Mesothelial cell of epicardium (in vitro differentiated cells): ENCODE data around the gene SPINK8. TPM values are rescaled to one million over a fixed set of nuclear protein-coding genes. Genes with fewer than 3 reads are reported as not detected.
"Not testable (repeated sequence)": the region's sequence is repeated elsewhere in the genome, so short reads cannot be mapped to it uniquely, and the experiment has no call there.

ENCODE experiments used
- DNase-seq, 2 experiments: peaks; one replicate each; pipeline ENCODE4 v3.0.0; 2021; ENCODE audit warnings: low spot score in 2 of 2; ENCODE audit not compliant: unreplicated experiment in 2 of 2
- H3K27ac Mint-ChIP-seq: 2 replicates; pipeline ENCODE4 v1.8.0; 2021; ENCODE audit warnings: mixed read lengths
- H3K27me3 Mint-ChIP-seq: 2 replicates; pipeline ENCODE4 v1.8.0; 2021; ENCODE audit warnings: low read depth, mixed read lengths
- H3K36me3 Mint-ChIP-seq: 2 replicates; pipeline ENCODE4 v1.8.0; 2021; ENCODE audit warnings: mixed read lengths
- H3K4me1 Mint-ChIP-seq: 2 replicates; pipeline ENCODE4 v1.8.0; 2021; ENCODE audit warnings: mixed read lengths
- H3K4me3 Mint-ChIP-seq: 2 replicates; pipeline ENCODE4 v1.8.0; 2021; ENCODE audit warnings: mild to moderate bottlenecking, moderate library complexity, mixed read lengths
- H3K9me3 Mint-ChIP-seq: 2 replicates; pipeline ENCODE4 v1.8.0; 2021; ENCODE audit warnings: mixed read lengths
- total RNA-seq: library from RNA; stranded (reverse); gene quantifications from 3 replicates; pipeline ENCODE4 v1.2.1, GENCODE V29; 2021
- TF ChIP-seq, protein P1 (sequence below): fragments of 200-600 bp; sonication (generic); IDR thresholded peaks from one replicate; pipeline ENCODE4 v1.5.0; 2021; ENCODE audit warnings: antibody characterized with exemption; ENCODE audit not compliant: unreplicated experiment

Gene SPINK8
- not detected in 3 replicates for total RNA-seq

DNA sequence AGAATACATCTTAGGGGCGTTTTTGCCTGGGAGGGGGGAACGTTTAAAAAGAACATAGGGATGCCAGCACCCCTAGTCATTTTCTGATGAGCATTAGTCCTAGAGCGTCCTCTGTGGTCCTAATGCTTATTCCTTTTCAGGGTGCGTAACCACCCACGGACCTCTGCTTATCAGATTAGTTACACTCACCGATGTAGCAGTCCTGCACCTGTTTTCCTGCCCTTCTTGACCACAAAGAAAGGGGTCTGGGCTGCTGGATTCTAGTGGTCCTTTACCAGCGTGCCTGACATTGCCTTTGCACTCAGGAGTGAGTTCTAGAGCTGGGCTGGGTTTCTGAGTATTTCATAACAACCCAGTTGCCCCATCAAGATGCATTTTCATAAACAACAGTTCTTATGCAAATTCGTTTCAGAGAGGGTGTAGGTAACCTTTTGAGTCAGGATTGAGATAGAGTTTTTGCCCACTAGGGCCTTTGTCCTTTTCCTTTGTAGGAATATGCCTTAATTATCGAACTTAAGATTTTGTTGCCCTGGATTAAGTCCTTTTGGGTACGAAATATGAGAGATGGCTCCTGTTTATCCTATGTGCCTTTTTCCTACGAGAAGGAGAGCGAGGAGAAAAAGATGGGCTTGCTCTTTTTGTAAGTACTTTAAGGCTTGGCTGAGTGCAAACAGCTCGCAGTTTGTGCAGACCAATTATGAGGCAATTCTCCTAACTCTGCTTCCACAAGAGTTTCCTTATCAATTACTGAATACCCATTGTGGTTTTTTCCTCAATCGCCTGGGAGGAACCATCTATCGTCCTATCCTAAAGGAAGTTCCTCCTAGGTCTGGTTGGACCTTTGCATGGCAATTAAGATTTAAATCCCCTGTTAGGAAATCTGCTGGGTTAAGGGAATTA lies at the start of gene SPINK8:
Gene SPINK8, minus strand, starts transcription at position 316 of the 900 bp plus-strand sequence. CDS start 5,320 bp downstream, outside the sequence.
- DNase-seq, H3K9me3 Mint-ChIP-seq, H3K36me3 Mint-ChIP-seq, H3K27ac Mint-ChIP-seq, H3K4me1 Mint-ChIP-seq, H3K4me3 Mint-ChIP-seq: not testable (repeated sequence)
- peaks cover 11% of the 10 kb centered on the region for H3K27me3 Mint-ChIP-seq

DNA sequence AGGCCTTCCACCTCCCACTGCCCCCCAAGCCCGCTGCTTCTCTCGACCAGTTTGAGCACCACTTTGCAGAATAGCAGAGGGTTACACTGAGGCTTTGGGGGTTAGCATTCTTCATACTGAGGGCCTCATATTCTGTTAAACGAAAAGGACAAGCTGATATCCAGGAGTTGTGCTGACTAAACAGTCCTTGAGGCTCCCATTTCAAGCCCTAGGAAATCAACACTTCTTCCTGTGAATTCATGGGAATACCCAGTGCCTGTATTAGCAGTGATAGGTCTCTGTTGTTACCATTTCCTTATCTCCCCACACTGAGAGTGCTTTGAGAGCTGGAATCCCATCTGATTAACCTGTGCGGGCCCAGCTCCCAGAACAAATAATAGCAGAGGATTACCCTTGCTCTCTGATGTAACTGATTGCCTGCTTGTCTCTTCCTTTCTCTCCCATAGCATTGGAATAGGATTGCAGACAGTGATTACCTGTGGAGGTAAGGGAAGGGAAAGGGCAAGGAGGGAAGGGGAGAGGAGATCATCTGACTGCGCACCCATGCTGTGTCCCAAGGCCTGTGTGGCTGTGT lies 39.5 kb upstream of the SPINK8 start:
- TF ChIP-seq, protein P1, sequence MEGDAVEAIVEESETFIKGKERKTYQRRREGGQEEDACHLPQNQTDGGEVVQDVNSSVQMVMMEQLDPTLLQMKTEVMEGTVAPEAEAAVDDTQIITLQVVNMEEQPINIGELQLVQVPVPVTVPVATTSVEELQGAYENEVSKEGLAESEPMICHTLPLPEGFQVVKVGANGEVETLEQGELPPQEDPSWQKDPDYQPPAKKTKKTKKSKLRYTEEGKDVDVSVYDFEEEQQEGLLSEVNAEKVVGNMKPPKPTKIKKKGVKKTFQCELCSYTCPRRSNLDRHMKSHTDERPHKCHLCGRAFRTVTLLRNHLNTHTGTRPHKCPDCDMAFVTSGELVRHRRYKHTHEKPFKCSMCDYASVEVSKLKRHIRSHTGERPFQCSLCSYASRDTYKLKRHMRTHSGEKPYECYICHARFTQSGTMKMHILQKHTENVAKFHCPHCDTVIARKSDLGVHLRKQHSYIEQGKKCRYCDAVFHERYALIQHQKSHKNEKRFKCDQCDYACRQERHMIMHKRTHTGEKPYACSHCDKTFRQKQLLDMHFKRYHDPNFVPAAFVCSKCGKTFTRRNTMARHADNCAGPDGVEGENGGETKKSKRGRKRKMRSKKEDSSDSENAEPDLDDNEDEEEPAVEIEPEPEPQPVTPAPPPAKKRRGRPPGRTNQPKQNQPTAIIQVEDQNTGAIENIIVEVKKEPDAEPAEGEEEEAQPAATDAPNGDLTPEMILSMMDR: no peak
- no peak overlapping the region for H3K4me3 Mint-ChIP-seq
- peaks cover 3% of the 10 kb centered on the region for H3K27me3 Mint-ChIP-seq
- DNase-seq: no peak
- H3K4me1 Mint-ChIP-seq: peaks cover 3% of the 10 kb centered on the region
- no peaks in the 10 kb centered on the region for H3K36me3 Mint-ChIP-seq
- no peaks in the 10 kb centered on the region for H3K9me3 Mint-ChIP-seq
- H3K27ac Mint-ChIP-seq: no peak overlapping the region

DNA sequence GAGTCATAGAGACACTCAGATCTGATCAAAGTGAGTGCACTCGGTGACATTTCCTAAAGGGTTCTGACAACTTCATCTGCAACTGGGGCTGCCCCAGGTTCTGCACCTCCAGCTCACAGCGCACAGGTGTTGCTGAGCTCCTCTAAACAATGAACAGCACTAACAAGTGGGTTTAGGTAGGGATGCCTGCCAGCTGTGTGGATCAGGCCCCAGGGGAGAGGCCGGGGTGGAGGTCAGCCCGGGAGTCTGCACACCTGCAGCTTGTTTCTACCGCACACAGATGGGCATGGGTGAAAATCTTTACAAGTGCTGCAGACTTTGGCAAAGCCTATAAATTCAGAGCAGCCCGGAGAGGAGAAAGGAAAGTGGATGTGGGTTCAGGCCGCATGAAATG lies 38.9 kb upstream of the SPINK8 start:
- H3K27me3 Mint-ChIP-seq: no peaks in the 10 kb centered on the region
- H3K27ac Mint-ChIP-seq: no peak overlapping the region
- H3K9me3 Mint-ChIP-seq: no peaks in the 10 kb centered on the region
- no peak overlapping the region for H3K4me3 Mint-ChIP-seq
- H3K36me3 Mint-ChIP-seq: no peaks in the 10 kb centered on the region
- H3K4me1 Mint-ChIP-seq: peaks cover 5% of the 10 kb centered on the region
- TF ChIP-seq, protein P1: no peak
- DNase-seq: no peak

DNA sequence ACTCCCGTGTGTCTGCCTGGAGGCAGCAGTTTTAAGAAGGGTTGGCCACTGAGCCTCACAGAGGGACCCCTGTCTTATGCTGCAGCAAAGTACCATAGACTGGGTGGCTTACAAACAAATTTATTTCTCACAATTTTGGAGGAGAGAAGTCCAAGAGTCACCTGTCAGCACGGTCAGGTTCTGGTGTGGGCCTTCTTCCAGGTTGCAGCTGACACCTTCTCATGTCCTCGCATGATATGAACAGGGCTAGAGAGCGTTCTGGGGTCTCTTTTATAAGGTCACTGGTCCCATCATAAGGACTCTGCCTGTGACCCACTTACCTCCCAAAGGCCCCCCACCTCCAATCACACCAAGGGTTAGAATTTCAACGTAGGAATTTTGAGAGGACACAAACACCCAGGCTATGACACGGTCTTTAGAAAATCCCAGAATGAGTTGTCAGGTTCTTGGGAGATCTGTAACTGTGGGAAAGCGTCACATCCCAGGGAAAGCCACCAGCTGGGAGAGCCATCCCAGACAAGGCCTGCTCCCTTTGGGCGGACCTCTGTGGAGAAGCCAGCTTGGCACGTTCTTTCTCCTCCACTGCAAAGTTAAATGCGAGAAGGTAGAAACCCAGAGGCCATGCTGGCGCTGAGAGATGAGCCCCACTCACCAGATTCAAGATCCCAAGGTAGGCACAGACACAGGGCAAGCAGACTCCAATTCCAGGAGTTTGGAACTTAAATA lies 38.4 kb upstream of the SPINK8 start, which contains the start of gene FBXW12:
Gene FBXW12, plus strand, starts transcription at position 569 of the 726 bp plus-strand sequence. CDS start 549 bp downstream, outside the sequence.
- no peak for DNase-seq
- H3K4me1 Mint-ChIP-seq: peaks cover 9% of the 10 kb centered on the region
- H3K27ac Mint-ChIP-seq: no peak within 1 kb of the TSS
- H3K4me3 Mint-ChIP-seq: no peak within 1 kb of the TSS
- TF ChIP-seq, protein P1: no peak
- no peaks in the 10 kb centered on the region for H3K27me3 Mint-ChIP-seq
- no peaks in the 10 kb centered on the region for H3K36me3 Mint-ChIP-seq
- no peaks in the 10 kb centered on the region for H3K9me3 Mint-ChIP-seq

DNA sequence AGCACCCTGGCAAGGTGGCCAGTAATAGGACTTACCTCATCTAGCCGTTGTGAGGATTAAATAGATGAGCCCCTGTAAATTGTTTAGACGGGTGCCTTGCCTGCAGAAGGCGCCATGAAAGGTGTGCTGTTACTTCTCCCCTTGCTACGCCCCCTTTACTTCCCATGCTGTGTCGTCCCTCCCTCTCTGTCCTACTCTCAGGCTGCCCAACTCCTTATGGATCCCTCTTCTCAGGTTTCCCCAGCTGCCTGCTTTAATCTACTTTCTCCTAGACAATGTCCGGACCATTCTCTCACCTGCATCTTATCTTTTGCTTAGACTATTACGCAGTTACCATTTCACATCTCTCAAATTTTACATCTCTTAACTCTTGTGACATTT lies 36.9 kb upstream of the SPINK8 start:
- Mint-ChIP-seq H3K27me3 (no peaks in the 10 kb centered on the region), H3K36me3 (no peaks in the 10 kb centered on the region), H3K27ac (no peak overlapping the region), H3K9me3 (peaks cover 6% of the 10 kb centered on the region), H3K4me1 (peaks cover 9% of the 10 kb centered on the region), H3K4me3 (no peak overlapping the region)
- TF ChIP-seq, protein P1: no peak
- no peak for DNase-seq
